Measurements from ENCODE around the gene MGARP. TPM values are rescaled to one million over a fixed set of nuclear protein-coding genes. Genes with fewer than 3 reads are reported as not detected.

The MGARP gene
- total and polyA plus RNA-seq, 3 donors from 2014 or later: 2.3 to 10.9 (median 3.1) TPM

DNA sequence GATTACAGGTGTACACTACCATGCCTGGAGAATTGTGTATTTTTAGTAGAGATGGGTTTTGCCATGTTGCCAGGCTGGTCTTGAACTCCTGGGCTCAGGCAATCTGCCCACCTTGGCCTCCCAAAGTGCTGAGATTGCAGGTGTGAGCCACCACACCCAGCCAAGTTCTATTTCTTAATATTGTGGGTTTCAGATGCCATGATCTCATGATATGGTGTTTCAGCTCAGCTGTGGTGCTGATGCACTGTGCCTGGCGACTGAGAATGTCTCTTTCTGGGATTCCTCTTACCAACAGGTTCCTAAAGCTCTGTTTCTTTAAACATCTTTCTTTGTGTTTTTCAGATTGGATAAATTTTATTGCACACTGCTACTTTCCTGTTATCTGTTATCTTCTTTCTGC is 39.5 kb upstream of the MGARP start:
- intact Hi-C loops (cut with DNase I; ENCODE audit: low total_unique reads): no loop called here
- H3K27ac ChIP-seq: no peak overlapping the region
- DNase-seq: no peak
- H3K4me3 ChIP-seq: no peak overlapping the region
- H3K4me1 ChIP-seq: peaks cover 39% of the 10 kb centered on the region
- no peaks in the 10 kb centered on the region for H3K9me3 ChIP-seq
- H3K27me3 ChIP-seq: no peaks in the 10 kb centered on the region
- H3K36me3 ChIP-seq (ENCODE audit: low read depth, missing control alignments): no peaks in the 10 kb centered on the region
- 62 to 89% methylated on average over 1 of the region's 1 CpG for WGBS, 2 donors
- no peak for TF ChIP-seq POLR2A (IDR thresholded peaks at IDR 0.05)
- TF ChIP-seq, protein P1, sequence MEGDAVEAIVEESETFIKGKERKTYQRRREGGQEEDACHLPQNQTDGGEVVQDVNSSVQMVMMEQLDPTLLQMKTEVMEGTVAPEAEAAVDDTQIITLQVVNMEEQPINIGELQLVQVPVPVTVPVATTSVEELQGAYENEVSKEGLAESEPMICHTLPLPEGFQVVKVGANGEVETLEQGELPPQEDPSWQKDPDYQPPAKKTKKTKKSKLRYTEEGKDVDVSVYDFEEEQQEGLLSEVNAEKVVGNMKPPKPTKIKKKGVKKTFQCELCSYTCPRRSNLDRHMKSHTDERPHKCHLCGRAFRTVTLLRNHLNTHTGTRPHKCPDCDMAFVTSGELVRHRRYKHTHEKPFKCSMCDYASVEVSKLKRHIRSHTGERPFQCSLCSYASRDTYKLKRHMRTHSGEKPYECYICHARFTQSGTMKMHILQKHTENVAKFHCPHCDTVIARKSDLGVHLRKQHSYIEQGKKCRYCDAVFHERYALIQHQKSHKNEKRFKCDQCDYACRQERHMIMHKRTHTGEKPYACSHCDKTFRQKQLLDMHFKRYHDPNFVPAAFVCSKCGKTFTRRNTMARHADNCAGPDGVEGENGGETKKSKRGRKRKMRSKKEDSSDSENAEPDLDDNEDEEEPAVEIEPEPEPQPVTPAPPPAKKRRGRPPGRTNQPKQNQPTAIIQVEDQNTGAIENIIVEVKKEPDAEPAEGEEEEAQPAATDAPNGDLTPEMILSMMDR (IDR thresholded peaks at IDR 0.05): no peak

DNA sequence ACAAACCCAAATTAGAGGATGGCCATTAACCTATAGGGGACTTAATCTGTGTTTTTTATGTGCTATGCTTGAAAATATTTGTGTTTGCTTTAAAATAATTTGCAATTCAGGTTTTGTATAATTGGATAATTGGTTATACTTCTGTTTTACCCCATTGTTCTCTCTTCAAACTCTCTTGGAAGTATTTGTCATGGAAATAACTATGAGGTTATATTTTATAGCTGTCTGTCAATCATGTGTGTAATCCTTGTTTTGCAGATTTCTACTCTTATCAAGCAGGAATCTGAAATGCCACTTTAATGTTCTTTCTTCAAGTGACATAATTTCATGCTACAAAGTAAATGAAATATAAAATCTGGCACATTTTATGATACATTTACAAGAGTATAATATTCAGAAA is 37.6 kb upstream of the MGARP start:
- H3K4me3 ChIP-seq: no peak overlapping the region
- H3K9me3 ChIP-seq: no peaks in the 10 kb centered on the region
- no peaks in the 10 kb centered on the region for H3K36me3 ChIP-seq (ENCODE audit: low read depth, missing control alignments)
- peaks cover 33% of the 10 kb centered on the region for H3K4me1 ChIP-seq
- DNase-seq: no peak
- H3K27ac ChIP-seq: no peak overlapping the region
- no peaks in the 10 kb centered on the region for H3K27me3 ChIP-seq
- intact Hi-C loops (cut with DNase I; ENCODE audit: low total_unique reads): no loop called here
- TF ChIP-seq POLR2A (IDR thresholded peaks at IDR 0.05): no peak
- TF ChIP-seq, protein P1 (IDR thresholded peaks at IDR 0.05): no peak

DNA sequence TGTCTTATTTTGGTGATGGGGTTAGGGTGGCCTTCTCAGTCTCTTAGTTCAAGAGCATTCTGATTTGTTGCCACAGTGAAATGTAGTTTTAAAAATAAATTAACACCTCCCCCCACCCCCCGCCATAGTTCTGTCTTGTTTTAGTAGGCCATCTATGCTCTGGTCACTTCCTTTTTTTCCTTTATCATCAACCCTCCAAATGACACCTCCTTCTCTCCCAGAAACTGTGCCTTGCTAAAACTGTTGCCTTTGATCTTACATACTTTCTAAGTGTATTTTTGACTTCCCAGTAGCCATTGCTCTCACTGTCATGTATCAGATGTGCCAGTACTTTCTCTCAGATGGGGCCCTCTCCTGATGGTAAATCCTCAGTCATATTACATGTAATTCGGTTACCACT is 36.7 kb upstream of the MGARP start:
- intact Hi-C loops (cut with DNase I; ENCODE audit: low total_unique reads): no loop called here
- DNase-seq: no peak
- H3K27ac ChIP-seq: no peak overlapping the region
- no peak overlapping the region for H3K4me3 ChIP-seq
- H3K36me3 ChIP-seq (ENCODE audit: low read depth, missing control alignments): no peaks in the 10 kb centered on the region
- 90 to 92% methylated on average over 2 of the region's 2 CpGs for WGBS, 2 donors
- TF ChIP-seq, protein P1 (IDR thresholded peaks at IDR 0.05): no peak
- TF ChIP-seq POLR2A (IDR thresholded peaks at IDR 0.05): no peak
- H3K4me1 ChIP-seq: peaks cover 25% of the 10 kb centered on the region
- no peaks in the 10 kb centered on the region for H3K9me3 ChIP-seq
- no peaks in the 10 kb centered on the region for H3K27me3 ChIP-seq

DNA sequence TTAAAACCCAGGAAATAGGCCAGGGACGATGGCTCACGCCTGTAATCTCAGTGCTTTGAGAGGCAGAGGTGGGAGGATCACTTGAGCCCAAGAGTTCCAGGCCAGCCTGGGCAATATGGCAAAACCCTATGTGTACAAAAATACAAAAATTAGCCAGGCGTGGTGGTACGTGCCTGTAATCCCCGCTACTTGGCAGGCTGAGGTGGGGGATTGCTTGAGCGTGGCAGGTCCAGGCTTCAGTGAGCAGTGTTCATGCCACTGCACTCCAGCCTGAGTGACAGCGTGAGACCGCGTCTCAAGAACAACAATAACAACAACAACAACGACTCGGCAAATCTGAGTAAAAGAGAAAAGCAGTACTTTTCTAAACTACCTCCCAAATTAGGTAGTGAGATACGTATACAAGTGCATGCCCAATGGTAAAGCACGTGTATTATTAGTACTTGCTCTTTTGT is 35.2 kb upstream of the MGARP start:
- WGBS, 2 donors: 80 to 81% methylated on average over 13 of the region's 13 CpGs
- Histone ChIP-seq H3K4me3 (no peak overlapping the region), H3K4me1 (peaks cover 23% of the 10 kb centered on the region)

More for the DNA sequence above, 35.2 kb upstream of the MGARP start:
- H3K27ac ChIP-seq: peak overlapping the region in 1 of 2 donors; percentile 32
- no peak for DNase-seq
- TF ChIP-seq, protein P1 (IDR thresholded peaks at IDR 0.05): no peak
- TF ChIP-seq POLR2A (IDR thresholded peaks at IDR 0.05): no peak
- no peaks in the 10 kb centered on the region for H3K36me3 ChIP-seq (ENCODE audit: low read depth, missing control alignments)
- H3K9me3 ChIP-seq: no peaks in the 10 kb centered on the region
- H3K27me3 ChIP-seq: no peaks in the 10 kb centered on the region
- intact Hi-C loops (cut with DNase I; ENCODE audit: low total_unique reads): no loop called here

Data from testis (tissue), 3 donors.